Smooth muscle cell (in vitro differentiated cells): ENCODE measurements around the gene HMGA1. TPM values are rescaled to one million over a fixed set of nuclear protein-coding genes. Genes with fewer than 3 reads are reported as not detected.

Experiments
- DNase-seq: peaks from one replicate; lab custom pipeline; 2025; ENCODE audit not compliant: unreplicated experiment; lab: John Stamatoyannopoulos, UW
- H2AFZ ChIP-seq: fragments of 200-600 bp; sonication (generic); 2 replicates; pipeline ENCODE4 v1.6.0; 2016; ENCODE audit warnings: antibody characterized with exemption, low read depth, mild to moderate bottlenecking
- H3F3A ChIP-seq: fragments of 200-600 bp; sonication (generic); 2 replicates; pipeline ENCODE4 v1.6.0; 2017; ENCODE audit warnings: antibody characterized with exemption, low read depth
- H3K27ac ChIP-seq: fragments of 200-600 bp; sonication (generic); 2 replicates; pipeline ENCODE4 v1.5.1; 2016; ENCODE audit warnings: low read depth, mild to moderate bottlenecking
- H3K27me3 ChIP-seq: fragments of 200-600 bp; sonication (generic); 2 replicates; pipeline ENCODE4 v1.6.1; 2016; ENCODE audit warnings: low read depth, mild to moderate bottlenecking
- H3K36me3 ChIP-seq: fragments of 200-600 bp; sonication (generic); 2 replicates; pipeline ENCODE4 v1.5.1; 2016; ENCODE audit warnings: low read depth
- H3K4me1 ChIP-seq: fragments of 200-600 bp; sonication (generic); 2 replicates; pipeline ENCODE4 v1.5.1; 2016; ENCODE audit warnings: low read depth
- H3K4me2 ChIP-seq: fragments of 200-600 bp; sonication (generic); 2 replicates; pipeline ENCODE4 v1.6.0; 2016; ENCODE audit warnings: mild to moderate bottlenecking
- H3K4me3 ChIP-seq: fragments of 200-600 bp; sonication (generic); 2 replicates; pipeline ENCODE4 v1.5.1; 2016; ENCODE audit warnings: mild to moderate bottlenecking
- H3K79me2 ChIP-seq: fragments of 200-600 bp; sonication (generic); 2 replicates; pipeline ENCODE4 v1.6.0; 2016; ENCODE audit warnings: low read depth, mild to moderate bottlenecking
- H3K9ac ChIP-seq: fragments of 200-600 bp; sonication (generic); 2 replicates; pipeline ENCODE4 v1.6.0; 2016; ENCODE audit warnings: low read depth
- H3K9me3 ChIP-seq: fragments of 200-600 bp; sonication (generic); replicated peaks from 2 replicates; pipeline ENCODE4 v1.5.1; 2016; ENCODE audit warnings: low read depth
- H4K20me1 ChIP-seq: fragments of 200-600 bp; sonication (generic); 2 replicates; pipeline ENCODE4 v1.6.0; 2016; ENCODE audit warnings: low read depth
- WGBS: methylation state at CpG from one replicate; pipeline ENCODE4 v1.1.7; 2016; ENCODE audit warnings: low lambda C conversion rate; 5-methylcytosine and 5-hydroxymethylcytosine counted together
- polyA plus RNA-seq: library from polyadenylated mRNA; unstranded; fragments of >200 nt; fragmentation: Nextera tagmentation; extraction: Ambion mirVana; gene quantifications from 2 replicates; pipeline ENCODE4 v1.2.1, GENCODE V29; 2016
- total RNA-seq: library from RNA; depleted of rRNA; stranded (reverse); fragments of >200 nt; gene quantifications from 2 replicates; pipeline ENCODE4 v1.2.3, GENCODE V29; 2014
- TF ChIP-seq, protein P1 (sequence below): fragments of 200-600 bp; sonication (generic); IDR thresholded peaks from 2 replicates; pipeline ENCODE4 v1.5.1; 2017; ENCODE audit warnings: borderline replicate concordance, mild to moderate bottlenecking, antibody characterized with exemption; ENCODE audit not compliant: insufficient read depth, poor library complexity, severe bottlenecking

Gene HMGA1
- total and polyA plus RNA-seq, 2 experiments from 2014 or later = 41.8 to 69.9 TPM

DNA sequence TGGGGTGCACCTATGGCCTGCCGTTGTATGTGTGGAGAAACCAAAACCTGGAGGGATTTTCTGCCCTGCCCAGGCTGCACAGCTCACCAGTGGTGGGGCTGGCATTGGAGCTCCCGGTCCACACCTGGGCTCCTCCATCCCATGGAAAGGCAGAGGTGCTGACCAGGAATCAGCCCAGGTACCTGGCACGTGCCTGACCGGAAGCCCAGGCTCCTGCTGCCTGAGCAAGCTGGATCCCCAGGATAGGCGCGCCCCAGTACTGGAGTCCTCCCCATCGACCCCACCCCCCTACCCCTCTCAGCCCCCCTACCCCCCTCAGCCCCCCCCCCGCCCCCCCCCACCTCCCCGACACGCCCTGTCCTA, 39.9 kb upstream of the HMGA1 start:
- Histone ChIP-seq H3K36me3 (no peaks in the 10 kb centered on the region), H2AFZ (peak overlapping the region; percentile 87), H3K4me1 (no peaks in the 10 kb centered on the region), H3K27me3 (no peaks in the 10 kb centered on the region), H3K9me3 (no peaks in the 10 kb centered on the region), H3K27ac (no peak overlapping the region), H4K20me1 (no peaks in the 10 kb centered on the region), H3K79me2 (no peaks in the 10 kb centered on the region), H3K4me3 (peak overlapping the region; percentile 51), H3K9ac (no peak overlapping the region), H3F3A (no peaks in the 10 kb centered on the region), H3K4me2 (peak overlapping the region; percentile 88)
- WGBS = 72% methylated on average over 5 of the region's 10 CpGs
- TF ChIP-seq, protein P1, sequence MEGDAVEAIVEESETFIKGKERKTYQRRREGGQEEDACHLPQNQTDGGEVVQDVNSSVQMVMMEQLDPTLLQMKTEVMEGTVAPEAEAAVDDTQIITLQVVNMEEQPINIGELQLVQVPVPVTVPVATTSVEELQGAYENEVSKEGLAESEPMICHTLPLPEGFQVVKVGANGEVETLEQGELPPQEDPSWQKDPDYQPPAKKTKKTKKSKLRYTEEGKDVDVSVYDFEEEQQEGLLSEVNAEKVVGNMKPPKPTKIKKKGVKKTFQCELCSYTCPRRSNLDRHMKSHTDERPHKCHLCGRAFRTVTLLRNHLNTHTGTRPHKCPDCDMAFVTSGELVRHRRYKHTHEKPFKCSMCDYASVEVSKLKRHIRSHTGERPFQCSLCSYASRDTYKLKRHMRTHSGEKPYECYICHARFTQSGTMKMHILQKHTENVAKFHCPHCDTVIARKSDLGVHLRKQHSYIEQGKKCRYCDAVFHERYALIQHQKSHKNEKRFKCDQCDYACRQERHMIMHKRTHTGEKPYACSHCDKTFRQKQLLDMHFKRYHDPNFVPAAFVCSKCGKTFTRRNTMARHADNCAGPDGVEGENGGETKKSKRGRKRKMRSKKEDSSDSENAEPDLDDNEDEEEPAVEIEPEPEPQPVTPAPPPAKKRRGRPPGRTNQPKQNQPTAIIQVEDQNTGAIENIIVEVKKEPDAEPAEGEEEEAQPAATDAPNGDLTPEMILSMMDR = no peak
- no peak for DNase-seq

- Histone ChIP-seq H3K4me1 (no peaks in the 10 kb centered on the region), H3K27ac (no peak overlapping the region), H4K20me1 (no peaks in the 10 kb centered on the region), H3K79me2 (no peaks in the 10 kb centered on the region), H2AFZ (no peak overlapping the region), H3K27me3 (no peaks in the 10 kb centered on the region), H3K9me3 (no peaks in the 10 kb centered on the region), H3K4me3 (no peak overlapping the region), H3F3A (no peaks in the 10 kb centered on the region), H3K9ac (no peak overlapping the region), H3K36me3 (no peaks in the 10 kb centered on the region), H3K4me2 (no peak overlapping the region)
- no peak for DNase-seq
- TF ChIP-seq, protein P1 = no peak
- WGBS = 85% methylated on average over 5 of the region's 5 CpGs
These were observed 36.2 kb upstream of the HMGA1 start for GRCh38 chr6:34200340-34200971.

- Histone ChIP-seq H3K27ac (no peak overlapping the region), H3K9me3 (no peaks in the 10 kb centered on the region), H3K4me1 (no peaks in the 10 kb centered on the region), H3K27me3 (no peaks in the 10 kb centered on the region), H3K9ac (no peak overlapping the region), H3F3A (no peaks in the 10 kb centered on the region), H4K20me1 (no peaks in the 10 kb centered on the region), H3K4me3 (no peak overlapping the region), H3K4me2 (no peak overlapping the region), H3K79me2 (no peaks in the 10 kb centered on the region), H2AFZ (no peak overlapping the region), H3K36me3 (no peaks in the 10 kb centered on the region)
- no peak for DNase-seq
- 88% methylated on average over 4 of the region's 4 CpGs for WGBS
- TF ChIP-seq, protein P1 = no peak
These were observed 35.1 kb upstream of the HMGA1 start for GRCh38 chr6:34201455-34202107.
